Heart left ventricle (tissue), 13 donors: ENCODE measurements around the gene GCDH.

Source experiments
- CTCF ChIP-seq, 12 donors: fragments of 200-600 bp; sonication (generic) in 4 of 12; IDR thresholded peaks; one replicate each; pipeline versions ENCODE4 v1.5.0 to v1.8.0; 2018 to 2022; ENCODE audit warnings: antibody characterized with exemption in 12 of 12, mild to moderate bottlenecking in 5 of 12
- POLR2A ChIP-seq, 2 donors: fragments of 450-650 bp; IDR thresholded peaks; one replicate each; pipeline ENCODE4 v1.6.1; 2017; ENCODE audit warnings: antibody characterized with exemption in 2 of 2, mild to moderate bottlenecking in 2 of 2, moderate library complexity in 2 of 2
- donor health status: ischemic (EF 13 %, LVEDD 7.1; RV severe dilation, severe dysfunction).
- donor health status: DM: no; HTN: yes; CAD: no.
- donor health status: DM: no; HTN: no; CAD: no.
- donor health status: ischemic (EF 25% LVEDD 6.9; RV normal size, moderate dysfunction).
- donor health status: ischemic (EF 25% LVEDD 5.7; RV mildly dilated, moderate dysfunction).
- donor health status: ischemic (EF 35%, LVEDD 5.7; RV mildly dilated, moderate dysfunction).
- donor health status: nonischemic (EF 11% LVEDD 7.7; RV severe dilation, severe dysfunction).
- donor health status: DM: yes; HTN: yes; CAD: no.
- donor health status: PGD.
- donor health status: ischemic (EF 29% LVEDD 5.4; RV normal size, mild dysfunction).
- donor health status: nonischemic (EF 23%, LVEDD 6.1; RV moderate dilation, normal function).

DNA sequence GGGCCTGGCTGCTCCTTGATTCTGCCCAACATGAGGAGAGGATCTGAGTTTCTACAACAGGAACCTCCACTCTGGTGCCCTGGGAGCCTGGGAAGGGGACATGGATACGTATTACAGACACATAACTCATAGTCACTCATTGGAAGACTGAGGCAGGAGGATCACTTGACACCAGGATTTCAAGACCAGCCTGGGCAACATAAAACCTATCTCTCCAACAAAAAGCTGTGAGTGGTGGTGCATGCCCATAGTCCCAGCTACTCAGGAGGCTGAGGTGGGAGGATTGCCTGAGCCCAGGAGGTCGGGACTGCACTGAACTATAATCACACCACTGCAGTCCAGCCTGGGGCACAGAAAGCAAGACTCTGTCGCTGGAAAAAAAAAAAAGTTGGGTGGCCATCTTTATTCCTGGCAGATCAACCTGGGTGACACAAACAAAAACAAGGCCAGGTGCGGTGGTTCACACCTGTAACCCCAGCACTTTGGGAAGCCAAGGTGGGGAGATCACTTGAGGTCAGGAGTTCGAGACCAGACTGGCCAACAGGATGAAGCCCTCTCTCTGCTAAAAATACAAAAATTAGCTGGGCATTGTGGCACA, 2.9 kb upstream of the GCDH start:
- TF ChIP-seq CTCF (IDR thresholded peaks at IDR 0.05) (no peak), POLR2A (IDR thresholded peaks at IDR 0.05) (no peak)
